Measurements from ENCODE around the gene SMIM38.

The SMIM38 gene

DNA sequence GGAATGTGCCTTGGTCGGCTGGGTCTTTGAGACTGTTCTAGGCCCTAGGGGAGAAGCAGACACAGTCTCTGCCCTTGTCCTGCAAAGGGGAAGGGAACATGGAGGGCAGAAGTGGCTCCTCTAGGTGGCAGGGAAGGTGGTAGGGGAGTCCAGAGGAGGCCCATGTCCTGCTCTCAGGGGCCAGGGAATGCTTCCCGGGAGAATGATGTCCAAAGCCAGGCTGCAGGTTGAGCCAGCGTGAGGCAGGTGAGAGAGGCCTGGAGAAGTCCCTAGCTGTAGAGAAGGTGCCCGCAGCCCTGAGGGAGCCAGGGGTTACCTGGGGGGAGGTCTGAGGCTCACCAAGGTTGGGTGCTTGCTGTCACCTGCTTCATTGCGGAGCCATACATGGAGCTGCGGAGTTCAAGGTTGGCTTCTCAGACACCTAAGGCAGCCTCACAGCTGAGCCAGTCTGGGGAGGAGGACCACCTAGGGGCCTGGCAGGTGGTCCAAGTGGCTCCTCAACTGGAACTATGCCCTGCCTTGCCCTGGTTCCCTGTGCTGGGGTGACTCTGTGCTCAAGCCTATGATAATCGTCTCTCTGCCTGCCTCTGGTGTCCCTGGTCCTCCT is 46.1 kb downstream of the SMIM38 start:
- in situ Hi-C loops (cut with HindIII; ENCODE audit: low pct_ligation_motif_present, low sequenced_read_pairs): no loop called here
- Histone ChIP-seq H3K27me3 (replicated peaks) (peaks cover 18% of the 10 kb centered on the region), H3K36me3 (replicated peaks) (no peaks in the 10 kb centered on the region), H3K27ac (no peak overlapping the region), H3K4me3 (ENCODE audit: low read depth, low read length) (no peak overlapping the region)
- TF ChIP-seq, protein P1, sequence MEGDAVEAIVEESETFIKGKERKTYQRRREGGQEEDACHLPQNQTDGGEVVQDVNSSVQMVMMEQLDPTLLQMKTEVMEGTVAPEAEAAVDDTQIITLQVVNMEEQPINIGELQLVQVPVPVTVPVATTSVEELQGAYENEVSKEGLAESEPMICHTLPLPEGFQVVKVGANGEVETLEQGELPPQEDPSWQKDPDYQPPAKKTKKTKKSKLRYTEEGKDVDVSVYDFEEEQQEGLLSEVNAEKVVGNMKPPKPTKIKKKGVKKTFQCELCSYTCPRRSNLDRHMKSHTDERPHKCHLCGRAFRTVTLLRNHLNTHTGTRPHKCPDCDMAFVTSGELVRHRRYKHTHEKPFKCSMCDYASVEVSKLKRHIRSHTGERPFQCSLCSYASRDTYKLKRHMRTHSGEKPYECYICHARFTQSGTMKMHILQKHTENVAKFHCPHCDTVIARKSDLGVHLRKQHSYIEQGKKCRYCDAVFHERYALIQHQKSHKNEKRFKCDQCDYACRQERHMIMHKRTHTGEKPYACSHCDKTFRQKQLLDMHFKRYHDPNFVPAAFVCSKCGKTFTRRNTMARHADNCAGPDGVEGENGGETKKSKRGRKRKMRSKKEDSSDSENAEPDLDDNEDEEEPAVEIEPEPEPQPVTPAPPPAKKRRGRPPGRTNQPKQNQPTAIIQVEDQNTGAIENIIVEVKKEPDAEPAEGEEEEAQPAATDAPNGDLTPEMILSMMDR (IDR thresholded peaks at IDR 0.05; ENCODE audit: low read depth, low read length, missing control alignments): no peak
- DNase-seq: no peak

DNA sequence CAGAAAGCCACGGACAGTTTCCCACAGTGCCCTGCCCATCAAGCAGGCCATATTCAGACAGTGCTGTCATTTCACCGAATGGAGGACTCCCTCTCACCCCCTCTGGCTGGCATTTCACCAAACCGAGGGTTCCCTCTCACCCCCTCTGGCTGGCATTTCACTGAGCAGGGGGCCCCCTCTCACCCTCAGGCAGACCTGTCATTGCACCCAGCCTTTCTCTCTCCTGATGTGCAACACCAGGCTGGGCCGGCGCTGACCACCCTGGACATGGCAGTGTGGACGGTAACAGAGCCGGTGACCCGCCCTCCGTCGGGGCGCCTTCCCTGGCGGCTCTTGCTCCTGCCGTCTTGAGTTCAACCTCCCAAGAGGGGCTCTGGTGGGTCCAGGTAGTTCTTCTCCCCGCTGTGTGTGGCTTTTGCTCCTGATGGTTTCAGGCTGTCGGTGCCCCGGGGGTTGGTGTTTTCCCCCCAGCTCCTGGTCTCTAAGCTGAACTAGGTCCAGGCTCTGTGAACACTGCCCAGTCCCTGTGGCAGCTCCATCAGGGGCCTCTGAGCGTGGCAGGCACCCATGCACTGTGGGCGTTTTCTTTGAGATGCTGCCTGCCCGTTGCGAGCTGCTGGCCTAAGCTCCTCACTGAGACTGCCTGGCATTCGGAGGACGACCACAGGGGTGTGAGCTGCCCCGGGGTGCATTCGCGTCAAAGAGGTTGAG is 46.9 kb downstream of the SMIM38 start:
- DNase-seq: no peak
- no peak overlapping the region for H3K4me3 ChIP-seq (ENCODE audit: low read depth, low read length)
- H3K36me3 ChIP-seq (replicated peaks): no peaks in the 10 kb centered on the region
- TF ChIP-seq, protein P1 (IDR thresholded peaks at IDR 0.05; ENCODE audit: low read depth, low read length, missing control alignments): no peak
- in situ Hi-C loops (cut with HindIII; ENCODE audit: low pct_ligation_motif_present, low sequenced_read_pairs): no loop called here
- H3K27ac ChIP-seq: no peak overlapping the region
- peaks cover 18% of the 10 kb centered on the region for H3K27me3 ChIP-seq (replicated peaks)

DNA sequence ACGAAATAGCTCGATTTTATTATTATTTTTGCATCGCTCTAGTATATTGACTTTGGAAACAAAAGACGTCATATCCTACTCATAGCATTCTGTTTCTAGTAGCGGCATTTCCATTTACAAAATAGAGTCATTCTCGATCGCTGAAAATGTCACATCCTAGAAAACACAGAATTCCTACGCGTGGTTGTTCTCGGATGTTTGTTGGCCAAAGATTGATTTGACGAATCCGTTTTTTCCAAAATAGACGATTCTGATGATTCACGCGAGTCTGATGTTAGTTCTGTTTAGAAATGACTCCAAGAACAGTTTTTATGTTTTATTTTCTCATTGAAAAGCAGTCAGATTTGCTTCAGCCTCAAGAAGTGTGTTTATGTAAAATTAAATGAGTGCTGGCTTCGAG is 47.6 kb downstream of the SMIM38 start:
- in situ Hi-C loops (cut with HindIII; ENCODE audit: low pct_ligation_motif_present, low sequenced_read_pairs): no loop called here
- Histone ChIP-seq H3K27ac (no peak overlapping the region), H3K4me3 (ENCODE audit: low read depth, low read length) (no peak overlapping the region), H3K36me3 (replicated peaks) (no peaks in the 10 kb centered on the region), H3K27me3 (replicated peaks) (peaks cover 18% of the 10 kb centered on the region)
- DNase-seq: peak; percentile 6
- TF ChIP-seq, protein P1 (IDR thresholded peaks at IDR 0.05; ENCODE audit: low read depth, low read length, missing control alignments): no peak

DNA sequence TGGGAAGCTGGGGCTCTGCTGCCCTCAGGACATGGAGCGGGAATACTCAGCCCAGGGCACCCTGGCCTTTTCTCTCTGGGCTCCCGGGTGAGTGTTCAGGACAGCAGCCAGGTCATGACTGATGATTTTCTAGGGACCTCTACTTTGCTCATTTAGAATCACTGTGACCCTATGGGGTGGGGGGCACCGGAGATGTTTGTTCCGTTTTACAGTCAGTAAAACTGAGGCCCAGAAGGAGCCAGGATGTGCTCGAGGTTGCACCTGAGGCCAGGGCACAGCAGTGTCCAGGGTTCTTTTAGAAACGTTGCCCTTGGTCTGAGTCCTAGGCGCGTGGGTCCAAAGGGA is 48.1 kb downstream of the SMIM38 start:
- Histone ChIP-seq H3K36me3 (replicated peaks) (no peaks in the 10 kb centered on the region), H3K27ac (no peak overlapping the region), H3K27me3 (replicated peaks) (peaks cover 14% of the 10 kb centered on the region), H3K4me3 (ENCODE audit: low read depth, low read length) (no peak overlapping the region)
- no peak for DNase-seq
- in situ Hi-C loops (cut with HindIII; ENCODE audit: low pct_ligation_motif_present, low sequenced_read_pairs): no loop called here
- TF ChIP-seq, protein P1 (IDR thresholded peaks at IDR 0.05; ENCODE audit: low read depth, low read length, missing control alignments): no peak

DNA sequence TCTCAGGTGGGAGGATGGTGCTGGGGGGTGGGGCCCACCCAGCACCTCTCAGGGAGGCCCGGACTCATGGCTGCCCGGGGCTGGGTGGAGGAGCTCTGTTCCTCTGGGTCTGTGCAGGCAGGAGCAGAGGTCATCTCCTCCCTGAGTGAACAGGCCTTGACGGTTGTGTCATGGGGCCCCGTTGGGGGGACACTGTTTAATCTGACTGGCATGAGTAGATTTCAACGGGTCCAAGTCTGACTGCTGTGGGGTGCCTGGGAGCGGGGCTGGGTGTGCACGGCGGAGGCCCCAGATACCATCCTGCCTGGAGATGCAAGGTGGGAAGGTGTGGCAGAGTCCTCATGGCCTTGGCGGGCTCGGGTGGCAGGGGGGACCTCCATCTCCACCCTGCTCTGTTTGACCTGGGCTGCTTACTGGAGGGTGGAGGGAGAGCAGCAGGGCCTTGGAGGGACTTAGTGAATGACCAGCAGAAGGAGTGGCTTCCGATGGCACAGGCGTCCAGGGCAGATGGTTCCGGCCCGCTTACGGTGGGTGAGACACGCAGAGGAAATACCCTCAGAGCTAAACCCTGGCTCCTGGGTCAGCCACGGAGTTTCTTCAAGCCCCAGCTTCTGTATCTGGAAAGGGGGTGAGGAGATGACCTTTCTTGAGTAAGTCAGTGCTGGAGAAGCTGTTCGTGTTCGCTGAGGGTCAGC is 48.7 kb downstream of the SMIM38 start:
- no peak overlapping the region for H3K4me3 ChIP-seq (ENCODE audit: low read depth, low read length)
- H3K36me3 ChIP-seq (replicated peaks): no peaks in the 10 kb centered on the region
- H3K27me3 ChIP-seq (replicated peaks): peaks cover 12% of the 10 kb centered on the region
- TF ChIP-seq, protein P1 (IDR thresholded peaks at IDR 0.05; ENCODE audit: low read depth, low read length, missing control alignments): no peak
- in situ Hi-C loops (cut with HindIII; ENCODE audit: low pct_ligation_motif_present, low sequenced_read_pairs): no loop called here
- H3K27ac ChIP-seq: no peak overlapping the region
- no peak for DNase-seq
